Neural cell (in vitro differentiated cells): ENCODE results near the gene MIEF1. TPM values are rescaled to one million over a fixed set of nuclear protein-coding genes. Genes with fewer than 3 reads are reported as not detected.

Experiments
- H2AFZ ChIP-seq: fragments of 200-600, 300-800 bp; sonication (generic), shearing (Covaris generic); 2 replicates; pipeline ENCODE4 v1.6.0; 2014; ENCODE audit warnings: low read depth, mild to moderate bottlenecking, antibody characterized with exemption, low read length, moderate library complexity
- H3F3A ChIP-seq: fragments of 200-600 bp; shearing (Covaris generic); 2 replicates; pipeline ENCODE4 v1.6.1; 2016; ENCODE audit warnings: mild to moderate bottlenecking, moderate library complexity, mixed read lengths, antibody characterized with exemption, low read length; ENCODE audit not compliant: insufficient read depth, poor library complexity, severe bottlenecking
- H3K27ac ChIP-seq: fragments of 200-600, 300-800 bp; sonication (generic), shearing (Covaris generic); 2 replicates; pipeline ENCODE4 v1.5.1; 2014; ENCODE audit warnings: mild to moderate bottlenecking, low read length, moderate library complexity
- H3K27me3 ChIP-seq: fragments of 300-800, 200-600 bp; sonication (generic), shearing (Covaris generic); 2 replicates; pipeline ENCODE4 v1.6.0; 2014; ENCODE audit warnings: mild to moderate bottlenecking, low read depth, low read length, moderate library complexity; ENCODE audit not compliant: insufficient read depth
- H3K36me3 ChIP-seq: fragments of 300-800, 200-600 bp; sonication (generic), shearing (Covaris generic); 2 replicates; pipeline ENCODE4 v1.5.1; 2014; ENCODE audit warnings: mild to moderate bottlenecking, antibody characterized with exemption, low read length, moderate library complexity; ENCODE audit not compliant: insufficient read depth
- H3K4me2 ChIP-seq: fragments of 300-800, 200-600 bp; sonication (generic), shearing (Covaris generic); 2 replicates; pipeline ENCODE4 v1.6.0; 2014; ENCODE audit warnings: mild to moderate bottlenecking, low read length
- H3K4me3 ChIP-seq: fragments of 300-800, 200-600 bp; sonication (generic), shearing (Covaris generic); 2 replicates; pipeline ENCODE4 v1.5.1; 2014; ENCODE audit warnings: mild to moderate bottlenecking, low read length, moderate library complexity
- H3K79me2 ChIP-seq: fragments of 200-600 bp; shearing (Covaris generic); replicated peaks from 2 replicates; pipeline ENCODE4 v1.6.0; 2014; ENCODE audit warnings: mild to moderate bottlenecking, low read length, moderate library complexity; ENCODE audit not compliant: insufficient read depth
- H3K9ac ChIP-seq: fragments of 300-800, 200-600 bp; sonication (generic), shearing (Covaris generic); 2 replicates; pipeline ENCODE4 v1.6.1; 2016; ENCODE audit warnings: mild to moderate bottlenecking, low read length, mixed read lengths
- H3K9me2 ChIP-seq: fragments of 200-600 bp; shearing (Covaris generic); 2 replicates; pipeline ENCODE4 v1.6.1; 2016; ENCODE audit warnings: mild to moderate bottlenecking, low read length, mixed read lengths; ENCODE audit not compliant: insufficient read depth
- H3K9me3 ChIP-seq: fragments of 200-600, 300-800 bp; sonication (generic), shearing (Covaris generic); 2 replicates; pipeline ENCODE4 v1.6.1; 2016; ENCODE audit warnings: mild to moderate bottlenecking, mixed run types, low read length, moderate library complexity, mixed read lengths
- H4K20me1 ChIP-seq: fragments of 200-600 bp; shearing (Covaris generic); 2 replicates; pipeline ENCODE4 v1.6.1; 2016; ENCODE audit warnings: mild to moderate bottlenecking, mixed run types; ENCODE audit not compliant: insufficient read depth
- CTCF ChIP-seq: fragments of 450-650 bp; IDR thresholded peaks from 2 replicates; pipeline ENCODE4 v1.5.1; 2014; ENCODE audit warnings: antibody characterized with exemption, mild to moderate bottlenecking, moderate library complexity; ENCODE audit not compliant: poor library complexity, severe bottlenecking
- EP300 ChIP-seq: fragments of 450-650 bp; conservative IDR thresholded peaks from 2 replicates; pipeline ENCODE4 v1.6.1; 2014; ENCODE audit warnings: antibody characterized with exemption, mild to moderate bottlenecking, moderate library complexity; ENCODE audit not compliant: poor library complexity, severe bottlenecking
- EZH2 ChIP-seq: fragments of 200-600, 300-800 bp; shearing (Covaris generic), sonication (generic); IDR thresholded peaks from 2 replicates; pipeline ENCODE4 v1.6.1; 2014; ENCODE audit warnings: antibody characterized with exemption, low read length, borderline replicate concordance, mild to moderate bottlenecking; ENCODE audit not compliant: insufficient read depth, poor library complexity, severe bottlenecking
- MXI1 ChIP-seq: fragments of 450-650 bp; conservative IDR thresholded peaks from 2 replicates; pipeline ENCODE4 v1.6.1; 2014; ENCODE audit warnings: antibody characterized with exemption, mild to moderate bottlenecking; ENCODE audit not compliant: poor library complexity, severe bottlenecking
- POLR2AphosphoS5 ChIP-seq: IDR thresholded peaks from 2 replicates; pipeline ENCODE4 v1.6.1; 2012
- RAD21 ChIP-seq: fragments of 450-650 bp; conservative IDR thresholded peaks from 2 replicates; pipeline ENCODE4 v1.6.1; 2014; ENCODE audit warnings: antibody characterized with exemption, mild to moderate bottlenecking, moderate library complexity
- REST ChIP-seq: IDR thresholded peaks from 2 replicates; pipeline ENCODE4 v1.6.1; 2012; ENCODE audit warnings: borderline replicate concordance
- SMC3 ChIP-seq: fragments of 450-650 bp; conservative IDR thresholded peaks from 2 replicates; pipeline ENCODE4 v1.6.1; 2014; ENCODE audit warnings: antibody characterized with exemption, mild to moderate bottlenecking, moderate library complexity; ENCODE audit not compliant: poor library complexity
- TAF1 ChIP-seq: IDR thresholded peaks from 2 replicates; pipeline ENCODE4 v1.6.1; 2012; ENCODE audit warnings: low read depth
- polyA plus RNA-seq: library from polyadenylated mRNA; depleted of rRNA; stranded (reverse); fragments of >200 nt; gene quantifications from 2 replicates; pipeline ENCODE4 v1.2.3, GENCODE V29; 2014

Gene MIEF1
- polyA plus RNA-seq, 1 donor from 2014 or later, result 19.8 TPM

- Histone ChIP-seq H3K36me3 (no peaks in the 10 kb centered on the region), H3K79me2 (no peaks in the 10 kb centered on the region)
- no peak for TF ChIP-seq EZH2
- TF ChIP-seq RAD21, result no peak
- no peak for TF ChIP-seq MXI1
- TF ChIP-seq POLR2AphosphoS5, result no peak
- TF ChIP-seq SMC3, result no peak
- TF ChIP-seq TAF1, result no peak
- no peak for TF ChIP-seq CTCF
- no peak for TF ChIP-seq REST
- TF ChIP-seq EP300, result no peak
These were observed 14.9 kb upstream of the MIEF1 start for GRCh38 chr22:39486951-39487825.

GRCh38 chr22:39487826-39488520 lies 14.1 kb upstream of the MIEF1 start:
- no peak overlapping the region for H2AFZ ChIP-seq
- no peaks in the 10 kb centered on the region for H3K9me2 ChIP-seq
- H3K36me3 ChIP-seq, result no peaks in the 10 kb centered on the region
- no peaks in the 10 kb centered on the region for H4K20me1 ChIP-seq
- H3K79me2 ChIP-seq, result no peaks in the 10 kb centered on the region
- H3K9me3 ChIP-seq, result no peaks in the 10 kb centered on the region
- TF ChIP-seq REST (no peak), CTCF (no peak), EP300 (no peak)
- H3K9ac ChIP-seq, result no peak overlapping the region
- H3K27me3 ChIP-seq, result no peaks in the 10 kb centered on the region
- no peak overlapping the region for H3K27ac ChIP-seq
- no peak overlapping the region for H3K4me3 ChIP-seq
- H3F3A ChIP-seq, result no peaks in the 10 kb centered on the region
- H3K4me2 ChIP-seq, result no peak overlapping the region

More at GRCh38 chr22:39486951-39487825, 14.9 kb upstream of the MIEF1 start:
- Histone ChIP-seq H3K4me2 (no peak overlapping the region), H3K9ac (no peak overlapping the region), H3K27me3 (no peaks in the 10 kb centered on the region), H3F3A (no peaks in the 10 kb centered on the region), H2AFZ (no peak overlapping the region), H4K20me1 (no peaks in the 10 kb centered on the region), H3K9me2 (no peaks in the 10 kb centered on the region), H3K27ac (no peak overlapping the region), H3K9me3 (no peaks in the 10 kb centered on the region), H3K4me3 (no peak overlapping the region)
